Measurements from ENCODE around the gene TSTD2. TPM values are rescaled to one million over a fixed set of nuclear protein-coding genes. Genes with fewer than 3 reads are reported as not detected.

Gene TSTD2
- total RNA-seq, 1 donor from 2014 or later, result 17.5 TPM

GRCh38 chr9:97560154-97560553, 73.0 kb downstream of the TSTD2 start:
- Mint-ChIP-seq H3K27ac (ENCODE audit: unreplicated experiment) (no peak overlapping the region), H3K4me1 (ENCODE audit: unreplicated experiment) (peaks cover 14% of the 10 kb centered on the region), H3K4me3 (ENCODE audit: unreplicated experiment) (no peak overlapping the region), H3K9me3 (ENCODE audit: unreplicated experiment) (no peaks in the 10 kb centered on the region), H3K27me3 (ENCODE audit: unreplicated experiment) (peaks cover 1% of the 10 kb centered on the region), H3K36me3 (ENCODE audit: low read depth, unreplicated experiment) (peaks cover 4% of the 10 kb centered on the region)
- no peak for DNase-seq (ENCODE audit: low spot score)
- TF ChIP-seq CTCF (IDR thresholded peaks at IDR 0.05; ENCODE audit: unreplicated experiment), result no peak

DNA sequence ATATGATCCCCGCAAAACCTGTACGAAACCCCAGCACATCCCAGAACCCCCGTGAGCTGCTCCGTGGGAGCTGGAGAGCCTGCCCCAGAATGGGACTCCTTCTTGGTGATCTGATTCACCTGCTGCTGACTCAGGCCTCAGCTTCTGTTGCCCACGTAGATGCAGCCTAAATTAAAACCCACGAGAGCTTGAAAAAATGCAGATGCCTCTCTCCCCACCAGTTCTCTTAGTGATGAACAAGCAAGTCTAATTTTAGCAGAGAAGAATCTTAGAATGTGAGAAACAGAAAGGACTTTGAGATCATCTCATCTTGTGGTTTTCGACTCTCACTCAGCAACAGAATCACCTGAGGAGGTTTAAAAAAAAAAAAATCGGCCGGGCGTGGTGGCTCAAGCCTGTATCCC, 74.1 kb downstream of the TSTD2 start:
- no peak for TF ChIP-seq CTCF (IDR thresholded peaks at IDR 0.05; ENCODE audit: unreplicated experiment)
- no peaks in the 10 kb centered on the region for H3K9me3 Mint-ChIP-seq (ENCODE audit: unreplicated experiment)
- peaks cover 4% of the 10 kb centered on the region for H3K36me3 Mint-ChIP-seq (ENCODE audit: low read depth, unreplicated experiment)
- peaks cover 6% of the 10 kb centered on the region for H3K27me3 Mint-ChIP-seq (ENCODE audit: unreplicated experiment)
- no peak overlapping the region for H3K4me3 Mint-ChIP-seq (ENCODE audit: unreplicated experiment)
- H3K4me1 Mint-ChIP-seq (ENCODE audit: unreplicated experiment), result peaks cover 14% of the 10 kb centered on the region
- no peak for DNase-seq (ENCODE audit: low spot score)
- no peak overlapping the region for H3K27ac Mint-ChIP-seq (ENCODE audit: unreplicated experiment)

- Mint-ChIP-seq H3K4me1 (ENCODE audit: unreplicated experiment) (peaks cover 14% of the 10 kb centered on the region), H3K36me3 (ENCODE audit: low read depth, unreplicated experiment) (peaks cover 4% of the 10 kb centered on the region), H3K4me3 (ENCODE audit: unreplicated experiment) (no peak overlapping the region), H3K9me3 (ENCODE audit: unreplicated experiment) (no peaks in the 10 kb centered on the region), H3K27me3 (ENCODE audit: unreplicated experiment) (peaks cover 6% of the 10 kb centered on the region), H3K27ac (ENCODE audit: unreplicated experiment) (no peak overlapping the region)
- no peak for DNase-seq (ENCODE audit: low spot score)
- TF ChIP-seq CTCF (IDR thresholded peaks at IDR 0.05; ENCODE audit: unreplicated experiment), result no peak
Observed at GRCh38 chr9:97558701-97559101, 74.5 kb downstream of the TSTD2 start.

- no peak overlapping the region for H3K4me3 Mint-ChIP-seq (ENCODE audit: unreplicated experiment)
- no peak for TF ChIP-seq CTCF (IDR thresholded peaks at IDR 0.05; ENCODE audit: unreplicated experiment)
- no peaks in the 10 kb centered on the region for H3K9me3 Mint-ChIP-seq (ENCODE audit: unreplicated experiment)
- H3K36me3 Mint-ChIP-seq (ENCODE audit: low read depth, unreplicated experiment), result peaks cover 4% of the 10 kb centered on the region
- DNase-seq (ENCODE audit: low spot score), result no peak
- no peak overlapping the region for H3K27ac Mint-ChIP-seq (ENCODE audit: unreplicated experiment)
- H3K27me3 Mint-ChIP-seq (ENCODE audit: unreplicated experiment), result peaks cover 8% of the 10 kb centered on the region
- peaks cover 14% of the 10 kb centered on the region for H3K4me1 Mint-ChIP-seq (ENCODE audit: unreplicated experiment)
Observed at GRCh38 chr9:97557606-97558095, 75.5 kb downstream of the TSTD2 start.

DNA sequence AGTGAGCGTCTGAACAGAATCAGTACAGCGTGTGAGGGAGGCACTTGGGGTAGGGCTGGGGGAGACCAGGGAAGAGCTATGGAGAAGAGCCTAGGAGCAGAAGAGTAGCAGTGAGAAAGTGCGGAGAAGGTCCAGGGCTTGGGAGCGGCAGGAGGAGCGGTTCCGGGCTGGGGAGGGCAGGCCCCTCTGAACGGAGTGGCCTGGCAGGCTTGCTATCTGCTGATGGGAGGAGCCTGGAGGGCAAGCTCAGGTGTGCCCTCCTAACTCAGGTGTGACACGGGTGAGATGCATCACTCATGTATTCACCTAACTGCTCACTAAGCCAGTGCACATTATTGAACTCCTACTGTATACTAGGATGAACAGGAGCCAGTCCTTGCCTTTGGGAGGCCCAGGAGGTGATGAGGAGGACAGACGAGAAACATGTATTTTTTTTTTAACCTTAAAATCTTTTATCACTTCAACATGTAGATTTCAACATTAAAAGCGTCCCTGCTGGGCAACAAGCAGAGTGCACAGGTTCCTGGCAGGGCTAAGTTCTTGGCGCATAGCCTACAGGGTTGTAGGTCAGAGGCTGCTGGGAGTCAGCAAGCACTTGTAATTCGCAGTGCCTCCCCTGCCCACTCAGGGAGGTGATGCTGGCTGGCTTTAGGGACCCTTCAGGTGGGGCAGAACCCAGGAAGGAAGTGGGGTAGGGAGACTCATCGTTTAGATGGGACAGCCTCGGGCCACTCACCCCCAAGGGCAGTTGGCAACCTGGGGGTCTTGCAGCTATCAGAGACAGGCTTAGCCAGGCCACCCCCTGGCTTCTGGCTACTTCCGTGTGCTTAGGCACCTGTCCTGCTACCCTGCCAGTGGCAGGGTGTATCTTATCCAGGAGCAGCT, 76.2 kb downstream of the TSTD2 start:
- peaks cover 9% of the 10 kb centered on the region for H3K27me3 Mint-ChIP-seq (ENCODE audit: unreplicated experiment)
- H3K4me1 Mint-ChIP-seq (ENCODE audit: unreplicated experiment), result peaks cover 14% of the 10 kb centered on the region
- DNase-seq (ENCODE audit: low spot score), result no peak
- H3K4me3 Mint-ChIP-seq (ENCODE audit: unreplicated experiment), result no peak overlapping the region
- no peaks in the 10 kb centered on the region for H3K9me3 Mint-ChIP-seq (ENCODE audit: unreplicated experiment)
- H3K36me3 Mint-ChIP-seq (ENCODE audit: low read depth, unreplicated experiment), result peaks cover 4% of the 10 kb centered on the region
- no peak overlapping the region for H3K27ac Mint-ChIP-seq (ENCODE audit: unreplicated experiment)
- no peak for TF ChIP-seq CTCF (IDR thresholded peaks at IDR 0.05; ENCODE audit: unreplicated experiment)
